ENCODE results near the gene ZP1. TPM values are rescaled to one million over a fixed set of nuclear protein-coding genes. Genes with fewer than 3 reads are reported as not detected.

The ZP1 gene
- total and polyA plus RNA-seq, 2 of the 8 experiments (the other 6 are each of a cell fraction or from before 2014, with no cell fraction given) = not detected

DNA sequence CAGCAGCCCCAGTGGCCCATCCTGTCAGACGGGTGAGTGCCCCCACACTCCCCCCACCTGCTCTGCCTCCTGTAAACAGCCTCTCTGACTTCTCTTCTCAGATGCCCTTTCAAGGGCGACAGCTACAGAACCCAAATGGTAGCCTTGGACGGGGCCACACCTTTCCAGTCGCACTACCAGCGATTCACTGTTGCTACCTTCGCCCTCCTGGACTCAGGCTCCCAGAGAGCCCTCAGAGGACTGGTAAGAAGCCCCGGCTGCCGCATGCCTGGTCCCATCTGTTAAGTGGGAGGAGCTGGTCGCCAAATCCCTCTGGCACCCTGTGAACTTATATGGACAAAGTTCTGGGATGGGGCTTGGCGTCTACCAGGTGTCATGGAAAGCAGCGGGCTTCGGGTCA lies 6.2 kb downstream of the ZP1 start (continued):
- TF ChIP-seq CTBP2 (IDR thresholded peaks at IDR 0.05; ENCODE audit: borderline replicate concordance, insufficient read depth, insufficient read length, low read length) (no peak), SIN3A (conservative IDR thresholded peaks at IDR 0.05 in 1 of 2, IDR thresholded peaks at IDR 0.05 in 1 of 2; ENCODE audit: low read depth in 1 of 2, low read length in 2 of 2) (no peak), MAFK (IDR thresholded peaks at IDR 0.05; ENCODE audit: low read depth, low read length) (no peak), TAF1 (IDR thresholded peaks at IDR 0.05; ENCODE audit: low read depth, low read length) (no peak), TAF7 (optimal IDR thresholded peaks at IDR 0.05; ENCODE audit: borderline replicate concordance, low read depth, low read length) (no peak)
